Vagina (tissue), 2 donors: ENCODE data around the gene MAP2K2.

ENCODE experiments used
- CTCF ChIP-seq, 3 experiments: fragments of 450-650 bp in 2 of 3; fragments of 200-600 bp in 1 of 3; sonication (generic) in 1 of 3; IDR thresholded peaks; one replicate each; pipeline ENCODE4 v1.5.1; 2017 to 2019; ENCODE audit warnings: antibody characterized with exemption in 3 of 3, mild to moderate bottlenecking in 2 of 3, moderate library complexity in 2 of 3
- POLR2AphosphoS5 ChIP-seq, 2 donors: sonication (generic); formaldehyde crosslinking; IDR thresholded peaks; one replicate each; pipeline ENCODE4 v1.9.0; 2017; ENCODE audit warnings: antibody characterized with exemption in 2 of 2, mild to moderate bottlenecking in 2 of 2, low read depth in 1 of 2; ENCODE audit not compliant: insufficient read depth in 1 of 2

- TF ChIP-seq POLR2AphosphoS5 (IDR thresholded peaks at IDR 0.05; ENCODE audit: insufficient read depth in 1 of 2, low read depth in 1 of 2) (no peak), CTCF (IDR thresholded peaks at IDR 0.05) (no peak)
These were observed 21.4 kb downstream of the MAP2K2 start for GRCh38 chr19:4102339-4103079.
